Adrenal gland (tissue), 12 donors: ENCODE results near the gene CAMK1D. TPM values are rescaled to one million over a fixed set of nuclear protein-coding genes. Genes with fewer than 3 reads are reported as not detected.

Experiments
- DNase-seq, 7 donors: peaks; one replicate each; pipeline ENCODE4 v3.0.0-alpha.2; 2019 to 2020
- H3K27ac ChIP-seq, 5 donors: fragments of 200-600 bp; sonication (generic) in 4 of 5; 1 replicate in 3 of 5; 2 replicates in 2 of 5; pipeline versions ENCODE4 v1.5.1 to v1.8.0; 2016 to 2020; ENCODE audit warnings: mild to moderate bottlenecking in 1 of 5
- H3K27me3 ChIP-seq: fragments of 200-600 bp; 2 replicates; pipeline ENCODE4 v1.8.0; 2021
- H3K36me3 ChIP-seq, 2 donors: fragments of 200-600 bp; replicated peaks in 1 of 2; 1 replicate in 1 of 2; 2 replicates in 1 of 2; pipeline versions ENCODE4 v1.5.1 to v1.8.0; 2018 to 2022
- H3K4me1 ChIP-seq, 2 donors: fragments of 200-600 bp; replicated peaks in 1 of 2; 1 replicate in 1 of 2; 2 replicates in 1 of 2; pipeline versions ENCODE4 v1.5.1 to v1.8.0; 2018 to 2021
- H3K4me3 ChIP-seq, 4 donors: fragments of 200-600 bp; sonication (generic) in 3 of 4; one replicate each; pipeline ENCODE4 v1.5.1; 2016 to 2018
- H3K9me3 ChIP-seq, 3 donors: fragments of 200-600 bp; sonication (generic) in 1 of 3; replicated peaks in 1 of 3; 1 replicate in 2 of 3; 2 replicates in 1 of 3; pipeline versions ENCODE4 v1.5.1 to v1.8.0; 2016 to 2021
- CTCF ChIP-seq, 6 experiments: fragments of 450-650 bp in 4 of 6; fragments of 200-600 bp in 2 of 6; sonication (generic) in 1 of 6; IDR thresholded peaks; 1 replicate in 5 of 6; 2 replicates in 1 of 6; pipeline versions ENCODE4 v1.5.1 to v1.8.0; 2016 to 2021; ENCODE audit warnings: antibody characterized with exemption in 6 of 6, mild to moderate bottlenecking in 2 of 6, moderate library complexity in 1 of 6
- POLR2A ChIP-seq, 2 donors: fragments of 450-650 bp; IDR thresholded peaks; one replicate each; pipeline ENCODE4 v1.6.1; 2017; ENCODE audit warnings: antibody characterized with exemption in 2 of 2, mild to moderate bottlenecking in 2 of 2, moderate library complexity in 1 of 2
- WGBS, 4 donors: extraction: QIAGEN DNeasy Blood & Tissue Kit in 2 of 4; methylation state at CpG; one replicate each; pipeline versions ENCODE4 v1.1.5 to v1.1.7; 2013 to 2017; 5-methylcytosine and 5-hydroxymethylcytosine counted together
- intact Hi-C, 2 donors: fragments of 100-400 bp; cut with DNase I; formaldehyde crosslinking; loops; one replicate each; pipeline versions ENCODE4 v1.14.1 to v1.15.0; 2022 to 2023
- polyA plus RNA-seq, 3 donors: library from polyadenylated mRNA; stranded (reverse); fragments of 200-250 nt in 2 of 3; fragments of 350-450 nt in 1 of 3; fragmentation: Illumina TruSeq in 1 of 3; extraction: RNeasy Lipid Tissue Mini Kit (QIAGEN cat#74804) in 1 of 3; gene quantifications; one replicate each; pipeline ENCODE4 v1.2.3, GENCODE V29; 2013 to 2014
- total RNA-seq, 9 donors: library from RNA; depleted of rRNA in 4 of 9; stranded (reverse); fragments of >200 nt in 4 of 9; fragments of 120-200 nt in 1 of 9; fragmentation: NEBNext Ultra II Directional in 1 of 9; extraction: Animal tissue kit (Norgen Biotek cat#: 25700) in 1 of 9; gene quantifications; one replicate each; pipeline versions ENCODE4 v1.1.0 to v1.2.4, GENCODE V29; 2013 to 2023
- donor health status: healthy with polysubstance abuse.
- donor health status: Bipolar disorder and iron deficiency.
- donor health status: DM: yes; HTN: yes; CAD: no.
- donor health status: DM: no; HTN: no; CAD: no.
- donor health status: DM: no; HTN: no; CAD: no.
- donor health status: DM: yes; HTN: yes; CAD: no.

Gene CAMK1D
- total and polyA plus RNA-seq, 12 donors, result 2.3 to 9.4 (median 6.5) TPM

GRCh38 chr10:12341526-12341925, 7.8 kb upstream of the CAMK1D start:
- H3K4me1 ChIP-seq, result no peaks in the 10 kb centered on the region
- H3K27me3 ChIP-seq, result no peaks in the 10 kb centered on the region
- no peak overlapping the region for H3K27ac ChIP-seq
- no peaks in the 10 kb centered on the region for H3K36me3 ChIP-seq
- TF ChIP-seq CTCF (IDR thresholded peaks at IDR 0.05) (no peak), POLR2A (IDR thresholded peaks at IDR 0.05) (no peak)
- no peaks in the 10 kb centered on the region for H3K9me3 ChIP-seq
- DNase-seq, result no peak
- H3K4me3 ChIP-seq, result no peak overlapping the region
- WGBS, 4 donors, result 71 to 85% (median 77%) methylated on average over 6 of the region's 6 CpGs
- intact Hi-C loops, result no loop called here

- WGBS, 4 donors, result 83 to 88% (median 87%) methylated on average over 3 of the region's 3 CpGs
- no peaks in the 10 kb centered on the region for H3K36me3 ChIP-seq
- no peaks in the 10 kb centered on the region for H3K27me3 ChIP-seq
- H3K4me3 ChIP-seq, result no peak overlapping the region
- no peak for DNase-seq
- TF ChIP-seq POLR2A (IDR thresholded peaks at IDR 0.05) (no peak), CTCF (IDR thresholded peaks at IDR 0.05) (no peak)
- intact Hi-C loops, result no loop called here
- no peaks in the 10 kb centered on the region for H3K9me3 ChIP-seq
- H3K4me1 ChIP-seq, result peaks cover 4 to 5% of the 10 kb centered on the region in 2 donors
- no peak overlapping the region for H3K27ac ChIP-seq
Observed at GRCh38 chr10:12344375-12345110, 4.8 kb upstream of the CAMK1D start.

- intact Hi-C loops, result no loop called here
- 86 to 99% (median 93%) methylated on average over 10 of the region's 10 CpGs for WGBS, 4 donors
- H3K4me1 ChIP-seq, result peaks cover 4 to 5% of the 10 kb centered on the region in 2 donors
- TF ChIP-seq CTCF (IDR thresholded peaks at IDR 0.05), result no peak
- TF ChIP-seq POLR2A (IDR thresholded peaks at IDR 0.05), result no peak
- DNase-seq, result no peak
- no peak overlapping the region for H3K4me3 ChIP-seq
- H3K27me3 ChIP-seq, result no peaks in the 10 kb centered on the region
- H3K36me3 ChIP-seq, result no peaks in the 10 kb centered on the region
- H3K27ac ChIP-seq, result no peak overlapping the region
- H3K9me3 ChIP-seq, result no peaks in the 10 kb centered on the region
Observed at GRCh38 chr10:12346707-12347106, 2.6 kb upstream of the CAMK1D start.

GRCh38 chr10:12348294-12348869, 965 bp upstream of the CAMK1D start:
- H3K27me3 ChIP-seq, result no peaks in the 10 kb centered on the region
- H3K27ac ChIP-seq, result peak overlapping the region in 2 of 5 donors; percentile 71 to 88
- peak overlapping the region in 1 of 4 donors; percentile 80 for H3K4me3 ChIP-seq
- no peak for DNase-seq
- TF ChIP-seq POLR2A (IDR thresholded peaks at IDR 0.05) (no peak), CTCF (IDR thresholded peaks at IDR 0.05) (no peak)
- peaks cover 4 to 5% of the 10 kb centered on the region in 2 donors for H3K4me1 ChIP-seq
- no peaks in the 10 kb centered on the region for H3K36me3 ChIP-seq
- 30 to 71% (median 50%) methylated on average over 8 to 24 of the region's 24 CpGs for WGBS, 4 donors
- intact Hi-C loops, result no loop called here
- no peaks in the 10 kb centered on the region for H3K9me3 ChIP-seq
